ENCODE results near the gene PRKG1. TPM values are rescaled to one million over a fixed set of nuclear protein-coding genes. Genes with fewer than 3 reads are reported as not detected.

Gene PRKG1
- total and polyA plus RNA-seq, 2 experiments from 2014 or later, result 18.2 to 21.1 TPM

DNA sequence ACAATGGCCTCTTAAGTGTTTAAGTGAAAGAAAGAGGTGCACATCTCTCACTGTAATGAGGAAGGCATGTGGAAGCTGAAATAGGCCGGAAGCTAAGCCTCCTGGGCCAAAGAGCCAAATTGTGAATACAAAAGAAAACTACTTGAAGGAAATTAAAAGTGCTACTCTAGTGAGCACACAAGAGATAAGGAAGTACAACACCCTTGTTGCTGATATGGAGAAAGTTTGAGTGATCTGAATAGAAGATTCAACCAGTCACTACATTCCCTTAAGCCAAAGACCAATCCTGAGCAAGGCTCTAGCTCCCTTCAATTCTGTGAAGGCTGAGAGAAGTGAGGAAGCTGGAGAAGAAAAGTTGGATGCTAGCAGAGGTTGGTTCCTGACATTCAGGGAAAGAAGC, 1248.0 kb downstream of the PRKG1 start:
- Histone ChIP-seq H3K4me1 (ENCODE audit: insufficient read depth) (no peaks in the 10 kb centered on the region), H3K9me2 (ENCODE audit: insufficient read depth) (no peaks in the 10 kb centered on the region), H3K79me2 (replicated peaks; ENCODE audit: insufficient read depth) (no peaks in the 10 kb centered on the region), H3K4me3 (no peak overlapping the region), H3F3A (replicated peaks; ENCODE audit: low read depth) (no peaks in the 10 kb centered on the region), H2AFZ (no peak overlapping the region), H3K36me3 (ENCODE audit: insufficient read depth) (no peaks in the 10 kb centered on the region), H3K27me3 (ENCODE audit: insufficient read depth) (peaks cover 8% of the 10 kb centered on the region; the same call in 1 of the 2 replicates), H4K20me1 (replicated peaks; ENCODE audit: insufficient read depth) (no peaks in the 10 kb centered on the region), H3K27ac (ENCODE audit: low read depth) (no peak overlapping the region), H3K4me2 (no peak overlapping the region)
- Mint-ChIP-seq H3K27me3 (ENCODE audit: insufficient read depth, low read depth, poor library complexity) (no peaks in the 10 kb centered on the region), H3K9me3 (no peaks in the 10 kb centered on the region), H3K4me1 (peaks cover 3% of the 10 kb centered on the region; the same call in 1 of the 3 replicates), H3K36me3 (ENCODE audit: low read depth) (no peaks in the 10 kb centered on the region), H3K4me3 (no peak overlapping the region), H3K27ac (no peak overlapping the region)
- ATAC-seq, result no peak
- no peak for TF ChIP-seq ZNF114 (CRISPR knock-in tag; IDR thresholded peaks at IDR 0.05)
- TF ChIP-seq NANOG (IDR thresholded peaks at IDR 0.05; ENCODE audit: borderline replicate concordance), result no peak
- no peak for TF ChIP-seq CREB1 (CRISPR knock-in tag; IDR thresholded peaks at IDR 0.05; ENCODE audit: low read depth)
- no peak for TF ChIP-seq ETS1 (IDR thresholded peaks at IDR 0.05)
- no peak for TF ChIP-seq STAT1 (IDR thresholded peaks at IDR 0.05; ENCODE audit: unreplicated experiment)
- TF ChIP-seq, protein P1, sequence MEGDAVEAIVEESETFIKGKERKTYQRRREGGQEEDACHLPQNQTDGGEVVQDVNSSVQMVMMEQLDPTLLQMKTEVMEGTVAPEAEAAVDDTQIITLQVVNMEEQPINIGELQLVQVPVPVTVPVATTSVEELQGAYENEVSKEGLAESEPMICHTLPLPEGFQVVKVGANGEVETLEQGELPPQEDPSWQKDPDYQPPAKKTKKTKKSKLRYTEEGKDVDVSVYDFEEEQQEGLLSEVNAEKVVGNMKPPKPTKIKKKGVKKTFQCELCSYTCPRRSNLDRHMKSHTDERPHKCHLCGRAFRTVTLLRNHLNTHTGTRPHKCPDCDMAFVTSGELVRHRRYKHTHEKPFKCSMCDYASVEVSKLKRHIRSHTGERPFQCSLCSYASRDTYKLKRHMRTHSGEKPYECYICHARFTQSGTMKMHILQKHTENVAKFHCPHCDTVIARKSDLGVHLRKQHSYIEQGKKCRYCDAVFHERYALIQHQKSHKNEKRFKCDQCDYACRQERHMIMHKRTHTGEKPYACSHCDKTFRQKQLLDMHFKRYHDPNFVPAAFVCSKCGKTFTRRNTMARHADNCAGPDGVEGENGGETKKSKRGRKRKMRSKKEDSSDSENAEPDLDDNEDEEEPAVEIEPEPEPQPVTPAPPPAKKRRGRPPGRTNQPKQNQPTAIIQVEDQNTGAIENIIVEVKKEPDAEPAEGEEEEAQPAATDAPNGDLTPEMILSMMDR (conservative IDR thresholded peaks at IDR 0.05; ENCODE audit: low read depth in 2 of 2), result no peak
- TF ChIP-seq ZNF331 (CRISPR knock-in tag; IDR thresholded peaks at IDR 0.05; ENCODE audit: low read depth), result no peak
- no peak for TF ChIP-seq POLR2AphosphoS5 (IDR thresholded peaks at IDR 0.05; ENCODE audit: low read depth)
- no peak for TF ChIP-seq EZH2 (IDR thresholded peaks at IDR 0.05; ENCODE audit: low read depth, unreplicated experiment)
- TF ChIP-seq JUNB (IDR thresholded peaks at IDR 0.05; ENCODE audit: unreplicated experiment), result no peak
- no peak for TF ChIP-seq EZH2phosphoT487 (IDR thresholded peaks at IDR 0.05; ENCODE audit: unreplicated experiment)
- TF ChIP-seq, protein P2, sequence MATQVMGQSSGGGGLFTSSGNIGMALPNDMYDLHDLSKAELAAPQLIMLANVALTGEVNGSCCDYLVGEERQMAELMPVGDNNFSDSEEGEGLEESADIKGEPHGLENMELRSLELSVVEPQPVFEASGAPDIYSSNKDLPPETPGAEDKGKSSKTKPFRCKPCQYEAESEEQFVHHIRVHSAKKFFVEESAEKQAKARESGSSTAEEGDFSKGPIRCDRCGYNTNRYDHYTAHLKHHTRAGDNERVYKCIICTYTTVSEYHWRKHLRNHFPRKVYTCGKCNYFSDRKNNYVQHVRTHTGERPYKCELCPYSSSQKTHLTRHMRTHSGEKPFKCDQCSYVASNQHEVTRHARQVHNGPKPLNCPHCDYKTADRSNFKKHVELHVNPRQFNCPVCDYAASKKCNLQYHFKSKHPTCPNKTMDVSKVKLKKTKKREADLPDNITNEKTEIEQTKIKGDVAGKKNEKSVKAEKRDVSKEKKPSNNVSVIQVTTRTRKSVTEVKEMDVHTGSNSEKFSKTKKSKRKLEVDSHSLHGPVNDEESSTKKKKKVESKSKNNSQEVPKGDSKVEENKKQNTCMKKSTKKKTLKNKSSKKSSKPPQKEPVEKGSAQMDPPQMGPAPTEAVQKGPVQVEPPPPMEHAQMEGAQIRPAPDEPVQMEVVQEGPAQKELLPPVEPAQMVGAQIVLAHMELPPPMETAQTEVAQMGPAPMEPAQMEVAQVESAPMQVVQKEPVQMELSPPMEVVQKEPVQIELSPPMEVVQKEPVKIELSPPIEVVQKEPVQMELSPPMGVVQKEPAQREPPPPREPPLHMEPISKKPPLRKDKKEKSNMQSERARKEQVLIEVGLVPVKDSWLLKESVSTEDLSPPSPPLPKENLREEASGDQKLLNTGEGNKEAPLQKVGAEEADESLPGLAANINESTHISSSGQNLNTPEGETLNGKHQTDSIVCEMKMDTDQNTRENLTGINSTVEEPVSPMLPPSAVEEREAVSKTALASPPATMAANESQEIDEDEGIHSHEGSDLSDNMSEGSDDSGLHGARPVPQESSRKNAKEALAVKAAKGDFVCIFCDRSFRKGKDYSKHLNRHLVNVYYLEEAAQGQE (IDR thresholded peaks at IDR 0.05; ENCODE audit: unreplicated experiment), result no peak
- no peak for TF ChIP-seq ZNF462 (CRISPR knock-in tag; IDR thresholded peaks at IDR 0.05)
- DNase-seq (ENCODE audit: low spot score), result no peak

Measured in GM23338 (cell line).